Astrocyte of the cerebellum (primary cell): ENCODE measurements around the gene EXOC1.

Experiments
- DNase-seq: peaks from one replicate; pipeline ENCODE4 v3.0.0-alpha.2; 2011; ENCODE audit warnings: low read depth
- H3K4me3 ChIP-seq: 2 replicates; pipeline ENCODE4 v1.5.1; 2011; ENCODE audit warnings: mild to moderate bottlenecking, low read depth, low read length, moderate library complexity
- CTCF ChIP-seq: IDR thresholded peaks from 2 replicates; pipeline ENCODE4 v1.5.1; 2012; ENCODE audit warnings: low read length, low read depth, moderate library complexity, mild to moderate bottlenecking; ENCODE audit errors: missing control alignments
- in situ Hi-C: cut with HindIII; loops from 2 replicates; pipeline ENCODE4 v1.10.0; 2017; ENCODE audit warnings: low sequenced_read_pairs

The EXOC1 gene

GRCh38 chr4:55907469-55907868, 54.0 kb downstream of the EXOC1 start:
- in situ Hi-C loops: no loop called here
- no peak for TF ChIP-seq CTCF
- no peak overlapping the region for H3K4me3 ChIP-seq
- no peak for DNase-seq

GRCh38 chr4:55910140-55910539, 56.7 kb downstream of the EXOC1 start:
- in situ Hi-C loops: no loop called here
- no peak for TF ChIP-seq CTCF
- no peak for DNase-seq
- no peak overlapping the region for H3K4me3 ChIP-seq

- DNase-seq: no peak
- in situ Hi-C loops: no loop called here
- no peak overlapping the region for H3K4me3 ChIP-seq
- no peak for TF ChIP-seq CTCF
These were observed 58.8 kb downstream of the EXOC1 start for GRCh38 chr4:55912249-55912648.

GRCh38 chr4:55920571-55920970, 67.1 kb downstream of the EXOC1 start:
- in situ Hi-C loops: no loop called here
- no peak overlapping the region for H3K4me3 ChIP-seq
- no peak for TF ChIP-seq CTCF
- DNase-seq: no peak

GRCh38 chr4:55921093-55921492, 67.6 kb downstream of the EXOC1 start:
- TF ChIP-seq CTCF: no peak
- H3K4me3 ChIP-seq: no peak overlapping the region
- in situ Hi-C loops: no loop called here
- no peak for DNase-seq

- TF ChIP-seq CTCF: no peak
- in situ Hi-C loops: no loop called here
- DNase-seq: no peak
These were observed 71.8 kb downstream of the EXOC1 start for GRCh38 chr4:55925241-55925640.

GRCh38 chr4:55926610-55927009, 73.2 kb downstream of the EXOC1 start:
- TF ChIP-seq CTCF: no peak
- no peak overlapping the region for H3K4me3 ChIP-seq
- no peak for DNase-seq
- in situ Hi-C loops: no loop called here

More at GRCh38 chr4:55925241-55925640, 71.8 kb downstream of the EXOC1 start:
- no peak overlapping the region for H3K4me3 ChIP-seq
